ENCODE data around the gene CEP131. TPM values are rescaled to one million over a fixed set of nuclear protein-coding genes. Genes with fewer than 3 reads are reported as not detected.

CEP131 gene
- total and polyA plus RNA-seq, 8 donors: 4.8 to 75.0 (median 12.1) TPM

GRCh38 chr17:81183807-81184206, 39.0 kb downstream of the CEP131 start:
- Histone ChIP-seq H3K27me3 (peaks cover 0 to 52% (median 0%) of the 10 kb centered on the region in 3 donors), H3K27ac (no peak overlapping the region), H3K36me3 (peaks cover 0 to 6% (median 2%) of the 10 kb centered on the region in 4 donors), H3K4me1 (no peaks in the 10 kb centered on the region), H3K4me3 (no peak overlapping the region), H3K9me3 (no peaks in the 10 kb centered on the region)
- WGBS, 5 donors: 91 to 98% (median 96%) methylated on average over 10 to 11 of the region's 11 CpGs
- intact Hi-C loops (cut with DNase I; ENCODE audit: low total_unique reads): no loop called here
- no peak for TF ChIP-seq POLR2A (IDR thresholded peaks at IDR 0.05)
- no peak for TF ChIP-seq EP300 (IDR thresholded peaks at IDR 0.05)
- TF ChIP-seq POLR2AphosphoS5 (IDR thresholded peaks at IDR 0.05): no peak
- no peak for TF ChIP-seq CTCF (IDR thresholded peaks at IDR 0.05)
- DNase-seq: no peak

GRCh38 chr17:81183316-81183715, 39.4 kb downstream of the CEP131 start:
- intact Hi-C loops (cut with DNase I; ENCODE audit: low total_unique reads): no loop called here
- DNase-seq: no peak
- H3K27ac ChIP-seq: no peak overlapping the region

GRCh38 chr17:81182596-81182995, 40.2 kb downstream of the CEP131 start:
- peaks cover 0 to 52% (median 0%) of the 10 kb centered on the region in 3 donors for H3K27me3 ChIP-seq
- no peak for DNase-seq
- H3K36me3 ChIP-seq: no peaks in the 10 kb centered on the region
- no peaks in the 10 kb centered on the region for H3K4me1 ChIP-seq
- 40 to 90% (median 81%) methylated on average over 1 to 5 of the region's 5 CpGs for WGBS, 5 donors
- no peak overlapping the region for H3K4me3 ChIP-seq
- intact Hi-C loops (cut with DNase I; ENCODE audit: low total_unique reads): no loop called here
- TF ChIP-seq EP300 (IDR thresholded peaks at IDR 0.05): no peak
- TF ChIP-seq CTCF (IDR thresholded peaks at IDR 0.05): no peak
- TF ChIP-seq POLR2AphosphoS5 (IDR thresholded peaks at IDR 0.05): no peak
- no peak for TF ChIP-seq POLR2A (IDR thresholded peaks at IDR 0.05)
- no peak overlapping the region for H3K27ac ChIP-seq
- no peaks in the 10 kb centered on the region for H3K9me3 ChIP-seq

More at GRCh38 chr17:81183316-81183715, 39.4 kb downstream of the CEP131 start:
- no peak overlapping the region for H3K4me3 ChIP-seq
- H3K9me3 ChIP-seq: no peaks in the 10 kb centered on the region
- no peaks in the 10 kb centered on the region for H3K4me1 ChIP-seq
- H3K27me3 ChIP-seq: peaks cover 0 to 52% (median 0%) of the 10 kb centered on the region in 3 donors
- H3K36me3 ChIP-seq: peaks cover 0 to under 1% (median under 1%) of the 10 kb centered on the region in 4 donors
- 80 to 92% (median 89%) methylated on average over 6 to 10 of the region's 10 CpGs for WGBS, 5 donors
- TF ChIP-seq POLR2A (IDR thresholded peaks at IDR 0.05): no peak
- no peak for TF ChIP-seq CTCF (IDR thresholded peaks at IDR 0.05)
- no peak for TF ChIP-seq EP300 (IDR thresholded peaks at IDR 0.05)
- no peak for TF ChIP-seq POLR2AphosphoS5 (IDR thresholded peaks at IDR 0.05)

- intact Hi-C loops (cut with DNase I; ENCODE audit: low total_unique reads): no loop called here
- H3K9me3 ChIP-seq: no peaks in the 10 kb centered on the region
- WGBS, 5 donors: 85 to 97% (median 92%) methylated on average over 6 to 19 of the region's 19 CpGs
- H3K4me3 ChIP-seq: no peak overlapping the region
- H3K27me3 ChIP-seq: peaks cover 0 to 52% (median 0%) of the 10 kb centered on the region in 3 donors
- H3K27ac ChIP-seq: no peak overlapping the region
- H3K36me3 ChIP-seq: no peaks in the 10 kb centered on the region
- no peak for DNase-seq
- no peak for TF ChIP-seq POLR2A (IDR thresholded peaks at IDR 0.05)
- H3K4me1 ChIP-seq: no peaks in the 10 kb centered on the region
Observed at GRCh38 chr17:81181811-81182185, 41.0 kb downstream of the CEP131 start.
